ENCODE results near the gene NUAK2. TPM values are rescaled to one million over a fixed set of nuclear protein-coding genes. Genes with fewer than 3 reads are reported as not detected.
"Not testable (repeated sequence)": the region's sequence is repeated elsewhere in the genome, so short reads cannot be mapped to it uniquely, and the experiment has no call there.

NUAK2 gene
- total RNA-seq, 2 donors from 2014 or later, result 1.2 to 2.9 TPM

GRCh38 chr1:205301205-205301821 lies 20.2 kb downstream of the NUAK2 start:
- no peak for ATAC-seq (replicated peaks)
- H3K27ac Mint-ChIP-seq, result no peak overlapping the region
- peaks cover 26% of the 10 kb centered on the region for H3K36me3 Mint-ChIP-seq (ENCODE audit: low read depth)
- H3K27me3 Mint-ChIP-seq, result no peaks in the 10 kb centered on the region
- no peak overlapping the region for H3K4me3 Mint-ChIP-seq
- H3K4me1 Mint-ChIP-seq, result peaks cover 12% of the 10 kb centered on the region
- no peaks in the 10 kb centered on the region for H3K9me3 Mint-ChIP-seq

- Mint-ChIP-seq H3K9me3 (no peaks in the 10 kb centered on the region), H3K27ac (no peak overlapping the region), H3K4me1 (peaks cover 17% of the 10 kb centered on the region), H3K27me3 (no peaks in the 10 kb centered on the region), H3K36me3 (ENCODE audit: low read depth) (peaks cover 14% of the 10 kb centered on the region), H3K4me3 (no peak overlapping the region)
- ATAC-seq (replicated peaks), result no peak
Measured at GRCh38 chr1:205300149-205300548, 21.4 kb downstream of the NUAK2 start.

- H3K27me3 Mint-ChIP-seq, result no peaks in the 10 kb centered on the region
- H3K36me3 Mint-ChIP-seq (ENCODE audit: low read depth), result peaks cover 6% of the 10 kb centered on the region
- peaks cover 21% of the 10 kb centered on the region for H3K4me1 Mint-ChIP-seq
- H3K27ac Mint-ChIP-seq, result no peak overlapping the region
- H3K4me3 Mint-ChIP-seq, result no peak overlapping the region
- H3K9me3 Mint-ChIP-seq, result no peaks in the 10 kb centered on the region
- no peak for ATAC-seq (replicated peaks)
Measured at GRCh38 chr1:205298191-205298994, 23.2 kb downstream of the NUAK2 start.

GRCh38 chr1:205297546-205298177 lies 23.9 kb downstream of the NUAK2 start:
- H3K4me1 Mint-ChIP-seq, result peaks cover 21% of the 10 kb centered on the region
- ATAC-seq (replicated peaks); H3K9me3 Mint-ChIP-seq; H3K27me3 Mint-ChIP-seq; H3K4me3 Mint-ChIP-seq; H3K27ac Mint-ChIP-seq; H3K36me3 Mint-ChIP-seq (ENCODE audit: low read depth): not testable (repeated sequence)

- Mint-ChIP-seq H3K27ac (peak overlapping the region; percentile 54), H3K9me3 (no peaks in the 10 kb centered on the region), H3K4me3 (no peak overlapping the region), H3K27me3 (no peaks in the 10 kb centered on the region), H3K4me1 (peaks cover 21% of the 10 kb centered on the region), H3K36me3 (ENCODE audit: low read depth) (no peaks in the 10 kb centered on the region)
- ATAC-seq (replicated peaks), result peak; percentile 35
Measured at GRCh38 chr1:205296154-205296553, 25.4 kb downstream of the NUAK2 start.

GRCh38 chr1:205294934-205295333 lies 26.6 kb downstream of the NUAK2 start:
- no peaks in the 10 kb centered on the region for H3K9me3 Mint-ChIP-seq
- no peaks in the 10 kb centered on the region for H3K36me3 Mint-ChIP-seq (ENCODE audit: low read depth)
- no peak overlapping the region for H3K27ac Mint-ChIP-seq
- H3K4me3 Mint-ChIP-seq, result no peak overlapping the region
- H3K27me3 Mint-ChIP-seq, result no peaks in the 10 kb centered on the region
- peaks cover 21% of the 10 kb centered on the region for H3K4me1 Mint-ChIP-seq
- no peak for ATAC-seq (replicated peaks)

GRCh38 chr1:205294175-205294917 lies 27.2 kb downstream of the NUAK2 start:
- Mint-ChIP-seq H3K9me3 (no peaks in the 10 kb centered on the region), H3K4me1 (peaks cover 21% of the 10 kb centered on the region), H3K27ac (peak overlapping the region; percentile 65), H3K27me3 (no peaks in the 10 kb centered on the region), H3K4me3 (no peak overlapping the region), H3K36me3 (ENCODE audit: low read depth) (no peaks in the 10 kb centered on the region)
- no peak for ATAC-seq (replicated peaks)

- no peaks in the 10 kb centered on the region for H3K36me3 Mint-ChIP-seq (ENCODE audit: low read depth)
- H3K4me1 Mint-ChIP-seq, result peaks cover 21% of the 10 kb centered on the region
- H3K9me3 Mint-ChIP-seq, result no peaks in the 10 kb centered on the region
- ATAC-seq (replicated peaks), result no peak
- peak overlapping the region; percentile 65 for H3K27ac Mint-ChIP-seq
- no peaks in the 10 kb centered on the region for H3K27me3 Mint-ChIP-seq
- H3K4me3 Mint-ChIP-seq, result no peak overlapping the region
Measured at GRCh38 chr1:205293350-205294074, 28.0 kb downstream of the NUAK2 start.

GRCh38 chr1:205291596-205291995 lies 29.9 kb downstream of the NUAK2 start:
- H3K9me3 Mint-ChIP-seq, result no peaks in the 10 kb centered on the region
- H3K27ac Mint-ChIP-seq, result no peak overlapping the region
- H3K4me1 Mint-ChIP-seq, result peaks cover 32% of the 10 kb centered on the region
- H3K27me3 Mint-ChIP-seq, result no peaks in the 10 kb centered on the region
- H3K4me3 Mint-ChIP-seq, result no peak overlapping the region
- ATAC-seq (replicated peaks), result no peak
- H3K36me3 Mint-ChIP-seq (ENCODE audit: low read depth), result no peaks in the 10 kb centered on the region

- Mint-ChIP-seq H3K4me1 (peaks cover 29% of the 10 kb centered on the region), H3K27me3 (no peaks in the 10 kb centered on the region), H3K9me3 (no peaks in the 10 kb centered on the region), H3K27ac (peak overlapping the region; percentile 13), H3K36me3 (ENCODE audit: low read depth) (peaks cover 6% of the 10 kb centered on the region), H3K4me3 (peak overlapping the region; percentile 58)
- ATAC-seq (replicated peaks), result peak; percentile 78
Measured at GRCh38 chr1:205287767-205288559, 33.6 kb downstream of the NUAK2 start.

- ATAC-seq (replicated peaks), result no peak
- Mint-ChIP-seq H3K27ac (peak overlapping the region; percentile 94), H3K36me3 (ENCODE audit: low read depth) (peaks cover 6% of the 10 kb centered on the region), H3K27me3 (no peaks in the 10 kb centered on the region), H3K4me1 (peaks cover 34% of the 10 kb centered on the region), H3K4me3 (peak overlapping the region; percentile 58), H3K9me3 (no peaks in the 10 kb centered on the region)
Measured at GRCh38 chr1:205287076-205287475, 34.5 kb downstream of the NUAK2 start.

- peak; percentile 39 for ATAC-seq (replicated peaks)
- H3K4me3 Mint-ChIP-seq, result peak overlapping the region; percentile 58
- H3K27me3 Mint-ChIP-seq, result no peaks in the 10 kb centered on the region
- H3K4me1 Mint-ChIP-seq, result peaks cover 34% of the 10 kb centered on the region
- H3K27ac Mint-ChIP-seq, result peak overlapping the region; percentile 94
- H3K36me3 Mint-ChIP-seq (ENCODE audit: low read depth), result peaks cover 6% of the 10 kb centered on the region
- no peaks in the 10 kb centered on the region for H3K9me3 Mint-ChIP-seq
Measured at GRCh38 chr1:205286335-205286950, 35.1 kb downstream of the NUAK2 start.
